ENCODE data around the gene SLC8A2.

Gene SLC8A2

GRCh38 chr19:47492571-47493377 is 21.1 kb upstream of the SLC8A2 start:
- TF ChIP-seq CTCF (IDR thresholded peaks at IDR 0.05) (no peak), ZFX (IDR thresholded peaks at IDR 0.05; ENCODE audit: borderline replicate concordance) (no peak)
- H3K27ac ChIP-seq = no peak overlapping the region

GRCh38 chr19:47492137-47492533 is 20.4 kb upstream of the SLC8A2 start:
- no peak overlapping the region for H3K27ac ChIP-seq
- TF ChIP-seq CTCF (IDR thresholded peaks at IDR 0.05) (no peak), ZFX (IDR thresholded peaks at IDR 0.05; ENCODE audit: borderline replicate concordance) (no peak)

GRCh38 chr19:47491358-47492136 is 19.9 kb upstream of the SLC8A2 start:
- no peak for TF ChIP-seq CTCF (IDR thresholded peaks at IDR 0.05)
- no peak for TF ChIP-seq ZFX (IDR thresholded peaks at IDR 0.05; ENCODE audit: borderline replicate concordance)
- no peak overlapping the region for H3K27ac ChIP-seq

GRCh38 chr19:47490847-47491246 is 19.2 kb upstream of the SLC8A2 start:
- TF ChIP-seq ZFX (IDR thresholded peaks at IDR 0.05; ENCODE audit: borderline replicate concordance) (no peak), CTCF (IDR thresholded peaks at IDR 0.05) (no peak)
- no peak overlapping the region for H3K27ac ChIP-seq

GRCh38 chr19:47490031-47490430 is 18.3 kb upstream of the SLC8A2 start:
- H3K27ac ChIP-seq = no peak overlapping the region
- TF ChIP-seq CTCF (IDR thresholded peaks at IDR 0.05) = no peak
- no peak for TF ChIP-seq ZFX (IDR thresholded peaks at IDR 0.05; ENCODE audit: borderline replicate concordance)

GRCh38 chr19:47489072-47489914 is 17.6 kb upstream of the SLC8A2 start:
- 0 out of 2 replicates have a peak overlapping the region, but pooled peaks have one; percentile 20 for H3K27ac ChIP-seq
- TF ChIP-seq CTCF (IDR thresholded peaks at IDR 0.05) (no peak), ZFX (IDR thresholded peaks at IDR 0.05; ENCODE audit: borderline replicate concordance) (no peak)

Measured in 22Rv1 (cell line).